HL-60 (cell line): Measurements from ENCODE around the gene MLLT6.

Experiments
- DNase-seq, 2 experiments: peaks; one replicate each; pipeline ENCODE4 v3.0.0-alpha.2; 2010 to 2020; ENCODE audit warnings: low read depth in 1 of 2, low spot score in 1 of 2
- H3K27ac ChIP-seq: fragments of 250-450 bp; sonication (Bioruptor Pico); replicated peaks from 2 replicates; pipeline ENCODE4 v1.5.1; 2020; ENCODE audit warnings: mild to moderate bottlenecking, moderate library complexity
- H3K27me3 ChIP-seq: fragments of 250-450 bp; sonication (Bioruptor Pico); 2 replicates; pipeline ENCODE4 v1.5.1; 2021; ENCODE audit warnings: mild to moderate bottlenecking, moderate library complexity; ENCODE audit not compliant: insufficient read depth, poor library complexity, severe bottlenecking
- H3K4me3 ChIP-seq: replicated peaks from 2 replicates; pipeline ENCODE4 v1.5.1; 2011; ENCODE audit warnings: mild to moderate bottlenecking, control low read depth, low read length; ENCODE audit not compliant: insufficient read depth
- CTCF ChIP-seq: IDR thresholded peaks from one replicate; pipeline ENCODE4 v1.5.1; 2011; ENCODE audit warnings: low read length, control low read depth, inconsistent platforms; ENCODE audit not compliant: insufficient read depth
- GABPA ChIP-seq: IDR thresholded peaks from 2 replicates; pipeline ENCODE4 v1.6.1; 2012; ENCODE audit warnings: low read depth
- POLR2AphosphoS5 ChIP-seq: IDR thresholded peaks from 2 replicates; pipeline ENCODE4 v1.6.1; 2012; ENCODE audit warnings: low read depth
- SPI1 ChIP-seq: IDR thresholded peaks from 2 replicates; pipeline ENCODE4 v1.6.1; 2012; ENCODE audit warnings: low read depth, mild to moderate bottlenecking, borderline replicate concordance
- TF ChIP-seq, protein P1 (sequence below): IDR thresholded peaks from 2 replicates; pipeline ENCODE4 v1.6.1; 2012; ENCODE audit warnings: low read depth; ENCODE audit not compliant: insufficient replicate concordance

Gene MLLT6

GRCh38 chr17:38687286-38687685 lies 17.8 kb upstream of the MLLT6 start:
- no peak for DNase-seq
- TF ChIP-seq, protein P1, sequence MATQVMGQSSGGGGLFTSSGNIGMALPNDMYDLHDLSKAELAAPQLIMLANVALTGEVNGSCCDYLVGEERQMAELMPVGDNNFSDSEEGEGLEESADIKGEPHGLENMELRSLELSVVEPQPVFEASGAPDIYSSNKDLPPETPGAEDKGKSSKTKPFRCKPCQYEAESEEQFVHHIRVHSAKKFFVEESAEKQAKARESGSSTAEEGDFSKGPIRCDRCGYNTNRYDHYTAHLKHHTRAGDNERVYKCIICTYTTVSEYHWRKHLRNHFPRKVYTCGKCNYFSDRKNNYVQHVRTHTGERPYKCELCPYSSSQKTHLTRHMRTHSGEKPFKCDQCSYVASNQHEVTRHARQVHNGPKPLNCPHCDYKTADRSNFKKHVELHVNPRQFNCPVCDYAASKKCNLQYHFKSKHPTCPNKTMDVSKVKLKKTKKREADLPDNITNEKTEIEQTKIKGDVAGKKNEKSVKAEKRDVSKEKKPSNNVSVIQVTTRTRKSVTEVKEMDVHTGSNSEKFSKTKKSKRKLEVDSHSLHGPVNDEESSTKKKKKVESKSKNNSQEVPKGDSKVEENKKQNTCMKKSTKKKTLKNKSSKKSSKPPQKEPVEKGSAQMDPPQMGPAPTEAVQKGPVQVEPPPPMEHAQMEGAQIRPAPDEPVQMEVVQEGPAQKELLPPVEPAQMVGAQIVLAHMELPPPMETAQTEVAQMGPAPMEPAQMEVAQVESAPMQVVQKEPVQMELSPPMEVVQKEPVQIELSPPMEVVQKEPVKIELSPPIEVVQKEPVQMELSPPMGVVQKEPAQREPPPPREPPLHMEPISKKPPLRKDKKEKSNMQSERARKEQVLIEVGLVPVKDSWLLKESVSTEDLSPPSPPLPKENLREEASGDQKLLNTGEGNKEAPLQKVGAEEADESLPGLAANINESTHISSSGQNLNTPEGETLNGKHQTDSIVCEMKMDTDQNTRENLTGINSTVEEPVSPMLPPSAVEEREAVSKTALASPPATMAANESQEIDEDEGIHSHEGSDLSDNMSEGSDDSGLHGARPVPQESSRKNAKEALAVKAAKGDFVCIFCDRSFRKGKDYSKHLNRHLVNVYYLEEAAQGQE, result no peak
- no peak for TF ChIP-seq GABPA
- no peak for TF ChIP-seq CTCF
- no peak for TF ChIP-seq SPI1
- H3K27ac ChIP-seq, result no peak overlapping the region
- H3K27me3 ChIP-seq, result no peaks in the 10 kb centered on the region
- no peak overlapping the region for H3K4me3 ChIP-seq

DNA sequence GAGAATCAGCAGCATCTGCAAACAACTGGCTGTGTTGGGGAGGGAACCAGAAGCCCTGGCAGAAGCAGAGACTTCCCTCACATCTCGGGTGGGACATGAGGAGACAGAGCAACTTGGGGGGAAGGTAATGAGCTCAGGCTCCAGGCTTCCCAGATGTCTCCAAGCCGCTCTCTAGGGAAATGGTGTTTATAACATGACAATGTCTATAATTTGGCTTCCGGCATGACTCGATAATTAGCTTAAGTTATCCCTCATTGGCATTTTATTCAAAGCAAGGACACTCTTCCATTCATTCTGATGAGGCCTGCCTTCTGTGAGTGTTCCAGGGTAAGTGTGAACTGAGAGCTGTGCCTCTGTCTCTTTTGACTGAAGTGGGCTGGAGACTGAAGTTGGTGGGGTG lies 14.7 kb upstream of the MLLT6 start:
- no peak for TF ChIP-seq SPI1
- TF ChIP-seq GABPA, result no peak
- no peak for TF ChIP-seq CTCF
- TF ChIP-seq, protein P1, result no peak
- TF ChIP-seq POLR2AphosphoS5, result no peak
- no peak overlapping the region for H3K27ac ChIP-seq
- H3K27me3 ChIP-seq, result no peaks in the 10 kb centered on the region
- no peak overlapping the region for H3K4me3 ChIP-seq
- no peak for DNase-seq

GRCh38 chr17:38691154-38691553 lies 13.9 kb upstream of the MLLT6 start:
- no peak for DNase-seq
- no peak overlapping the region for H3K4me3 ChIP-seq
- no peaks in the 10 kb centered on the region for H3K27me3 ChIP-seq
- no peak for TF ChIP-seq GABPA
- TF ChIP-seq, protein P1, result no peak
- no peak for TF ChIP-seq CTCF
- TF ChIP-seq POLR2AphosphoS5, result no peak
- no peak for TF ChIP-seq SPI1
- no peak overlapping the region for H3K27ac ChIP-seq
